Ovary (tissue), 3 donors: Measurements from ENCODE around the gene SLC1A4.
A peak's percentile ranks its signal among the peaks of the same experiment; 100 is the strongest.

Experiments
- EP300 ChIP-seq: sonication (generic); formaldehyde crosslinking; IDR thresholded peaks from one replicate; pipeline ENCODE4 v1.6.1; 2017; ENCODE audit warnings: antibody characterized with exemption
- POLR2A ChIP-seq: fragments of 450-650 bp; IDR thresholded peaks from one replicate; pipeline ENCODE4 v1.6.1; 2017; ENCODE audit warnings: antibody characterized with exemption, mild to moderate bottlenecking, moderate library complexity
- TF ChIP-seq, protein P1 (sequence below), 3 donors: fragments of 450-650 bp in 2 of 3; fragments of 200-600 bp in 1 of 3; IDR thresholded peaks; one replicate each; pipeline versions ENCODE4 v1.5.1 to v1.8.0; 2016 to 2022; ENCODE audit warnings: antibody characterized with exemption in 3 of 3, mild to moderate bottlenecking in 1 of 3
- donor health status: DM: no; HTN: no; CAD: no.

DNA sequence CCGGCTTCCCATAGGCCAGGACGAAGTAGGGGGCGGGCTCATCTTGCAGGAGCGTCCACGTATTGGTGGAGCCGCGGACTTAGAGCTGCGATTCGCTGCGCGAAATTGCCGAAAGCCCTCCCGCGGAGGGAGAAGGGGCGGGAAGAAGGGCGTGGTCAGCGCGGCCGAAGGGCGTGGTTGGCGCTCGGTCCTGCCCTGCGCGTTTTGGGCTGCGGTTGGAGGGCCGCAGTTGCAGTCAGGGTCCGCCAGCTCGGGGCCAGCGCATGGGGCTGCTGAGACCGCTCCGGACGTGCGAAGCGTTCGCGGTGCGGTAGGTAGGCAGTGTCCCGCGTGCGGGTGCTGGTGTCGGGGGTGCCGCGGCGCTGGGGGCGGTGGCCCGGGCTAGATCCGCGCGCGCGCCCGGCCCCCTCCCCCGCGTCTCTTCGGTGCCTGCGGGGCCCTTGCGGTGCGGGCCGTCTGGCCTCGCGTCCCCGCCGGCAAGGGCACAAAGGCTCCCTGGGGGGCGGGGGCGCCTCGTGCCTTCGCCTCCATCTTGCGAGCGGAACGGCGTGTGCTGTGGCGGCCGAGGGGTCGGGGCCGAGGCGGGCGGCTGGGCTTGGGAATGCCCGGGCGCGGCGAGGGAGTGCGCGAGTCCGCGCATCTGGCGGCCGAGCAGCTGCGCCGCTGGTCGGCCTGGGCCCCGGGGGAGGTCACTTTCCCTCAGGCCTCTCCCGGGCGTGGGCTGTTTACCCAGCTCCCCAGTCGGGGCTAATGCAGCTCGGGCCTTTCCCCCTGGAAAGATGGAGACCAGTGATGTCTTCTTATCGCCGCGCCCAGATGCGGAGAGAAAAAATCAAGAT is 67.2 kb downstream of the SLC1A4 start, which contains the start of gene CEP68:
- TF ChIP-seq, protein P1, sequence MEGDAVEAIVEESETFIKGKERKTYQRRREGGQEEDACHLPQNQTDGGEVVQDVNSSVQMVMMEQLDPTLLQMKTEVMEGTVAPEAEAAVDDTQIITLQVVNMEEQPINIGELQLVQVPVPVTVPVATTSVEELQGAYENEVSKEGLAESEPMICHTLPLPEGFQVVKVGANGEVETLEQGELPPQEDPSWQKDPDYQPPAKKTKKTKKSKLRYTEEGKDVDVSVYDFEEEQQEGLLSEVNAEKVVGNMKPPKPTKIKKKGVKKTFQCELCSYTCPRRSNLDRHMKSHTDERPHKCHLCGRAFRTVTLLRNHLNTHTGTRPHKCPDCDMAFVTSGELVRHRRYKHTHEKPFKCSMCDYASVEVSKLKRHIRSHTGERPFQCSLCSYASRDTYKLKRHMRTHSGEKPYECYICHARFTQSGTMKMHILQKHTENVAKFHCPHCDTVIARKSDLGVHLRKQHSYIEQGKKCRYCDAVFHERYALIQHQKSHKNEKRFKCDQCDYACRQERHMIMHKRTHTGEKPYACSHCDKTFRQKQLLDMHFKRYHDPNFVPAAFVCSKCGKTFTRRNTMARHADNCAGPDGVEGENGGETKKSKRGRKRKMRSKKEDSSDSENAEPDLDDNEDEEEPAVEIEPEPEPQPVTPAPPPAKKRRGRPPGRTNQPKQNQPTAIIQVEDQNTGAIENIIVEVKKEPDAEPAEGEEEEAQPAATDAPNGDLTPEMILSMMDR (IDR thresholded peaks at IDR 0.05), result peak in 1 of 3 donors; percentile 45
- TF ChIP-seq POLR2A, result peak; percentile 81
- no peak for TF ChIP-seq EP300
